GM21576 (cell line): ENCODE results near the gene SLC18B1.

Experiments
- ATAC-seq: cut with Tn5 transposase; IDR thresholded peaks from one replicate; pipeline ENCODE4 v1.9.1; 2021; ENCODE audit warnings: mild to moderate bottlenecking, moderate library complexity; ENCODE audit not compliant: unreplicated experiment

SLC18B1 gene

GRCh38 chr6:132797951-132798868, at the start of gene SLC18B1:
Gene SLC18B1 (minus strand): TSS chr6:132798637. CDS start chr6:132798456, 181 bp downstream.
- ATAC-seq: peak; percentile 43

- ATAC-seq: no peak
Measured at GRCh38 chr6:132843316-132844035, 45.0 kb upstream of the SLC18B1 start.

- no peak for ATAC-seq
Measured at GRCh38 chr6:132841966-132842365, 43.5 kb upstream of the SLC18B1 start.

DNA sequence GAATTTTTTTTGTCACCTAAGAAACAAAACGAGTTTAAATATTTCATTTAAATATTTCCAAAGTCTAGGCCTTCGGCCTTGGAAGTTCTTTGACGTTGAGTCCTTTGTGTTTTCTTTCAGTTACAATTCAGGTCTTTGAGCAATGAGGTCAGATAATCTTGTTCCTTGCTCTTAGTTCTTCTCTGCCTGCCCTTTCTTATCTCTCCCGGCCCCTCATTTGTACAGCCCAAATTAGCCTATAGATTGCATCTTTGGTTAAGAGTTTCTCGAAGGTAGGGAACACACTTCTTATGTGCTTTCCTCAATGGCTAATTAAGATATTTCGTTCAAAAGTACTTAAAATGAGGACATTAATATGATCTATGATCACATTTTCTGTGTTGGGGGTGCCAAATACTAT, 34.5 kb upstream of the SLC18B1 start:
- no peak for ATAC-seq

DNA sequence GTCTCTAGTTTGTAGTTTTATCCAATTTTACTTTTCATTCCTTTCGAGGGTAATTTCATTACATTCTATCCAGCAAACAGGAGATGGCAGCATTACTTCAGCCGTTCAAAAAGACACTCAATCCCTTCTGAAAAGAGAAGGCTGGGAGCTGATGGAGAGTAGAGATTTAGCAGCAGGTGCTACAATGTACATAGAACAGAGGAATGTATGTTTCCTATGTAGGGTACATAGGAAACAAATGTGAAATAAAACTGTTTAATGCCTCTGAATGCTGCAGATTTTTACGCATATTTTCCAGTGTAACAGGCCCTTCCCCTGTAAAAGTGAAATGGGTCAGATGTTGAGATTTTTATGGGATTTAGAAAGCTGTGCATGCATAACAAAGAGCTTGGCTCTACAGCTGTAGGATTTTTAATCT, 31.9 kb upstream of the SLC18B1 start:
- no peak for ATAC-seq

DNA sequence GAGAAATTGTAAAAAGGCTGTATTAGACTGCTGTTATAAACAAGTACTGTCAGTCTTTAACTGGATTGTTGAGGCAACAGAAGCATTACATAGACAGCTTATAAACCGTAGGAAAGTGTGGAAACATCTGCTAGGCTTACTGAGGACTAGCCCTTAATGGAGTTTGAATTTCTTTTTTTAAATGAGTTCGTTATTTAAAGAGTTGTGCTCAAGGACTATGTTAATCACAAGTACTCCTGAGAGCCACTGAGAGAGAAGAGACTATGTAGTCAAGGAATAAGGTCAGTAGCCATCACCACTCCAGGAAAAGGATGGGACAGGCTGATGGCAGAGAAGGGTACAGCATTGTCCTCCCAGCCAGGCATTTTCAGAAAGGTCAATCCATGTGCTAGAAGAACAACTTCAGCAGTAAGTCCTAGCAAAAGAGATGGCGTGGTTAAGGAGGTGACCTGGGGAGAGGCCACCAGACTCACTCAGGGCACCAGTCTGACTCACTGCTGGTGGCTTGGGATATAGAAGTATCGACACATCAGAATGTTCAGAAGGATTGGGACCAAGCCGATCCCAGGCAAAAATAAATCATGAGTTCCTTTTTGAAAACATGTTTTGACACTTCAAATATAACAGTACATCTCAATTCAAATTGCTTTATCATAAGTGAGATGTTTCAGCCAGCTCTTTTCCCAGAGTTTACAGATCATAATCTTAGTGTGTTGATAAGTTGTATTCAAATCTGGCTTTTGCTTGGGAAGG, 22.4 kb upstream of the SLC18B1 start:
- ATAC-seq: no peak

GRCh38 chr6:132819405-132820161, 21.1 kb upstream of the SLC18B1 start:
- ATAC-seq: no peak

DNA sequence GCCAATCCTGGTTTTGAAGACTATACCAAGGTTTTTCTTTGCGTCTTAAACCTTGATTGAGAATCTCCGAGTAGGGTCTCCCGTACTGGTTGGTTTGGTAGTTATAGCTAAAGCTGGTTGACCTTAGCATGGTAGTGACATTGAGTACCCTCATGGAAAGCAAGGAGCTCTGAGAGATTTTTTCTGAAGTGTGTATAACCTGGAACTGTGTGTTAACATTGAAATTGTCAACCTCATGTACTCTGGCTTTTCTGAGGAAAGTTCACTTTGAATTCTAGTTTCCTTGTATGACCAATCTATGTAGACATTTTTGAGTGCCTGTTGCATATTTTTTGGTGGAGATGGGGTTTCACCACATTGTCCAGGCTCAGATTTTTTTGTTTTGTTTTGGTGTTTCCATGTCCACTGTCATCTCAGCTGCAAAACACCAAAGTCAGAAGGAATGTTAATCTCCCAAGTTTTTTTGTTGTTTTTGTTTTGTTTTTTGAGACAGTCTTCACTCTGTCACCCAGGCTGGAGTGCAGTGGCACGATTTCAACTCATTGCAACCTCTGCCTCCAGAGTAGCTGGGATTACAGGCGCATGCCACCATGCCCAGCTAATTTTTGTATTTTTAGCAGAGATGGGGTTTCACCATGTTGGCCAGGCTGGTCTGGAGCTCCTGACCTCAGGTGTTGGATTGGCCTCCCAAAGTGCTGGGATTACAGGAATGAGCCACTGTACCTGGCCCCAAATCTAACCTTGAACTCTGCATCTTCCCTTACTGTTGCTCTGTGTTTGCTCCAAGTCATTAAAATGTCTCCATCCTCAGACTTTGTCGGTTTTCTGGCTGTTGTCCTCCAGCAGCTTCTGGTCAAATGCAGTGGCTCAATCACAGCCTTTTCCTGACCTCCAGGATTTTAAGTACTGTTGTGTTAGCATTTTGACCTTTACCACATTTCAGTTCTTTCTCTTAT, 20.2 kb upstream of the SLC18B1 start:
- ATAC-seq: no peak

- no peak for ATAC-seq
Measured at GRCh38 chr6:132817554-132818403, 19.3 kb upstream of the SLC18B1 start.

GRCh38 chr6:132816660-132817059, 18.2 kb upstream of the SLC18B1 start:
- ATAC-seq: no peak

DNA sequence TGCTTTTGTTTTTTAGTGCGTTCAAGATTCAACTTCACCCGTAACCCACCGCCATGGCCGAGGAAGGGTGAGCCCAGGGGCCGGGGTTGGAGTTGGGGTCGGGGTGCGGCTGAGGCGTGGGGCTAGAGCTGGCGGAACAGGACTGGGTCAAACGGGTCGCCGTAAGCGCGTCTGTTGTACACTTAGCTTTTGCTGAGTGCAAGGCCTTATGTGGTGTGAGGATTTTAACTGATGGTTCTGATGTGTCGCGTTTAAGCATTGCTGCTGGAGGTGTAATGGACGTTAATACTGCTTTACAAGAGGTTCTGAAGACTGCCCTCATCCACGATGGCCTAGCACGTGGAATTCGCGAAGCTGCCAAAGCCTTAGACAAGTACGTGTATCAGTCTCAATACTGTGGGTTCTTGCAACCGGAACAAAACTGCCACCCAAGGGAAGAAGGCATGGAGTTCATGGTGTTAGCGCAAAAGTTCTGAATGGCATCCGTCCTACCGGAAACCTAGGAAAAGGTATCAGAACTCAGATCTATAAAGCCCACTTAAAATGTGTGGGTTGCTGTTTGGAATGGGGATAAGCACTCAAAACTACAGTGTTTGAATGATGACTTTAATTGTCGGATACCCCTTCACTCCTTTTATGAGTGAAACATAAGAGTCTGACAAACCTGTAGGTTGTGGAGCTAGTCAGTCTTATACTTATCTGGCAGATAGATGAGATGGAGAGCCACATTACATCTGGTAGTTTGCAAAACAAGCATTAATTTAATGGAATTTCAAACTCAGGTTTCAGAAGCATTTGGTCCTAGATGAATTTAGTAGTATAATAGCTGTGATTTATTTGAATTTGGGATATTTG, 16.5 kb upstream of the SLC18B1 start:
- peak; percentile 3 for ATAC-seq

GRCh38 chr6:132813173-132813856, 14.9 kb upstream of the SLC18B1 start:
- ATAC-seq: peak; percentile 31

DNA sequence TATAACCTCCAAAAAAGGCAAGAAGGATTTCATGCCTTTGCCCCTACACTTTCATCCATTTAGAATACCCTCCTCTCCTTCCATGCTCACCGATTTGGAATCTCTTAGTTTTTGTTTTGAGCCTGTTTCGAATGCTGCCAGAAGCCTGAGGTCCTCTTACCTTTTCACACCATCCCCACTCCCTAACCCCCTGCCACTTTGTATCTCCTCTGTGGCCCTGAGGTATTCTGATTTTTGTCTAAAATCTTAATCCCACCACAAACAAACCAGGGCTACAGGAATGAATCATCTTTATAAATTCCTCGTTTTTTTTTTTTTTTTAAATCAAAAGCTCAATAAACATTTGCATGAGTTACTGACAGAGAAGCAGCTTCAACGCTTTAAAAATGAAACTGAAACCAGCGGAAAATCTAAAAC, 14.3 kb upstream of the SLC18B1 start:
- peak; percentile 11 for ATAC-seq

GRCh38 chr6:132812255-132812732, 13.9 kb upstream of the SLC18B1 start:
- ATAC-seq: no peak

DNA sequence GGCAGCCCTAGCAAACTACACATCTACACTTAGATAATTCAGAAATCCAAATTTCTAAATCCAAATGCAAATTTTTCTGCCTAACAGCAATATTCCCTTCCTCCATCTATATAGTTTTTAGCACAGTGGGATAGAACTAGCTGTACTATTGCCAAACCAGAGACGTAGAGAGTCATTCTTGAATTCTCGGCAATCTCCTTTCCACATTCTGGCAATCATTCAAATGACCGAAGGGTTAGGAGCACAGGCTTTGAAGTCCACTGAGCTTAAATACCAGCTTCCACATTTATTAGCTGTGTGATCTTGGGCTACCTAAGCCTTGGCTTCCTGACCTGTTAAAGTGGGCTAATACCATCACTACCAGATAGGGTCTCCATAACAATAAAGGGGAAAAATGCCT, 12.8 kb upstream of the SLC18B1 start:
- ATAC-seq: no peak

DNA sequence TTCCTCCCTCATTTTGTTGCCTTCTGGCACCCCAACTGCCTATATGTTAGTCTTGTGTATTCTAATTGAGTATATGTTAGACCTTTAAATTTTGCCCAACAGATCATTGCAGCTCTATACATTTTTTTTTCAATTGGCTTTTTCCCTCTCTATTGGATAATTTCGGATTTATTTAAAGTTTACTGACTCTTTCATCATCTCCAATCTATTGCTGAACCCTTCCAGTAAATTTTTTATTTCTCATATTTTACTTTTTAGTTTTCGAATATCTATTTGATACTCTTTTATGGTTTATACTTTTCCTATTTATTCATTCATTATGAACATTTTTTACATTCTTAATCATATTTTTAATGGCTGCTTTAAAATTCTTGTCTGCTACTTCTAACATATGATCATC, 7.1 kb upstream of the SLC18B1 start:
- ATAC-seq: no peak

- no peak for ATAC-seq
Measured at GRCh38 chr6:132804251-132804650, 5.8 kb upstream of the SLC18B1 start.
